ENCODE measurements around the gene BGN.

BGN gene

GRCh38 chrX:153533091-153533490 is 38.3 kb downstream of the BGN start:
- DNase-seq, result no peak

- no peak for DNase-seq
Observed at GRCh38 chrX:153537080-153537479, 42.3 kb downstream of the BGN start.

GRCh38 chrX:153537526-153538295 is 42.9 kb downstream of the BGN start:
- no peak for DNase-seq

GRCh38 chrX:153538424-153538823 is 43.6 kb downstream of the BGN start:
- DNase-seq, result no peak

- peak; percentile 45 for DNase-seq
Observed at GRCh38 chrX:153539171-153539978, 44.6 kb downstream of the BGN start.

- no peak for DNase-seq
Observed at GRCh38 chrX:153539979-153540358, 45.2 kb downstream of the BGN start.

GRCh38 chrX:153544727-153545126 is 49.9 kb downstream of the BGN start:
- DNase-seq, result no peak

- DNase-seq, result no peak
Observed at GRCh38 chrX:153546386-153546785, 51.6 kb downstream of the BGN start.

GRCh38 chrX:153547195-153547594 is 52.4 kb downstream of the BGN start:
- DNase-seq, result no peak

DNA sequence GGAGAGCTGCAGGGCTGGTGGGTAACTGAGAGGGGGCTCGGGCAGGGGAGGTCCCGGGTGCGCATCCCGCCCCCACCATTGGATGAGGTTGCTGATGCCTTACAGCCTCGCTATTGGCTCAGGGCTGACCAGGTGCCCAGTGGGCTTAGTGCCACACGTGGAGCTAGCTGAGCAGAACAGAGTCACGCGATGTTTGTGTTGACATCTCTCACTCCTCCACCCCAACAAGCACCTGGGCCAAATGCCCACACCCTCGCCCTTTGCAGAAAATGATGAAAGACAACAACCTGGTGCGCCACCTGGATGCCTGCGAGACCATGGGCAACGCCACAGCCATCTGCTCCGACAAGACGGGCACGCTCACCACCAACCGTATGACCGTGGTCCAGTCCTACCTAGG is 54.5 kb downstream of the BGN start:
- no peak for DNase-seq

GRCh38 chrX:153549807-153550206 is 55.0 kb downstream of the BGN start:
- DNase-seq, result no peak

GRCh38 chrX:153551135-153551534 is 56.4 kb downstream of the BGN start:
- peak; percentile 46 for DNase-seq

DNA sequence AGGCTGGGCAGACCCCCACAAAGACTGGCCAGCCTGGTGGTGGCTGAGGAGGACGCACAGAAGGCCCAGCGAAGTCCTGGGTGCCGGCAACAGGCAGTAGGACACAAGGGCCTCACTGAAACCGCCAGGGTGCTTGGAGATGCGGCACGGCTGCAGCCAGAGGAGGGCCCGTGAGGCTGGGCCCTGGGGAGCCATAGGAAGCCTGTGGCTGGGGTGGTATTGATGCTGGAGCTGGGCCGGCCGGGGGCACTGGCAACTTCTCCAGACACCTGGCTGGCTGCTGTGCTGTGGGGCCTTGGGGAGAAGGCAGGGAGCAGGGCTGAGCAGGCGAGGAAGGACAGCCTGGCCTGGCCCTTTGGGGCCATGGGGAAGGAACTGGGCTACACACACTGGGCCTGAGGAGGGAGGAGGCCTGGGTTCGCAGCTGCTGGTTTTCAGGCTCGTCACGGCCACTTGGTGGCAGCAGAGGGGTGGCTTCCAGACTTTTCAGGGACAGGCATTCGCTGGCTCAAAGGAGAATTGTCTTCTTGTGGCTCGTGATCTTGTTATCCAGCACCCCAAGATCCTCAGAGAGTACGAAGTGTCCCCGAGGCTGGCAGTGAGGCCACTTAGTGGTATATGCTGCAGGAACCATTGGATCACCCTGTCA is 59.9 kb downstream of the BGN start:
- peak; percentile 19 for DNase-seq

- no peak for DNase-seq
Observed at GRCh38 chrX:153556767-153557166, 62.0 kb downstream of the BGN start.

DNA sequence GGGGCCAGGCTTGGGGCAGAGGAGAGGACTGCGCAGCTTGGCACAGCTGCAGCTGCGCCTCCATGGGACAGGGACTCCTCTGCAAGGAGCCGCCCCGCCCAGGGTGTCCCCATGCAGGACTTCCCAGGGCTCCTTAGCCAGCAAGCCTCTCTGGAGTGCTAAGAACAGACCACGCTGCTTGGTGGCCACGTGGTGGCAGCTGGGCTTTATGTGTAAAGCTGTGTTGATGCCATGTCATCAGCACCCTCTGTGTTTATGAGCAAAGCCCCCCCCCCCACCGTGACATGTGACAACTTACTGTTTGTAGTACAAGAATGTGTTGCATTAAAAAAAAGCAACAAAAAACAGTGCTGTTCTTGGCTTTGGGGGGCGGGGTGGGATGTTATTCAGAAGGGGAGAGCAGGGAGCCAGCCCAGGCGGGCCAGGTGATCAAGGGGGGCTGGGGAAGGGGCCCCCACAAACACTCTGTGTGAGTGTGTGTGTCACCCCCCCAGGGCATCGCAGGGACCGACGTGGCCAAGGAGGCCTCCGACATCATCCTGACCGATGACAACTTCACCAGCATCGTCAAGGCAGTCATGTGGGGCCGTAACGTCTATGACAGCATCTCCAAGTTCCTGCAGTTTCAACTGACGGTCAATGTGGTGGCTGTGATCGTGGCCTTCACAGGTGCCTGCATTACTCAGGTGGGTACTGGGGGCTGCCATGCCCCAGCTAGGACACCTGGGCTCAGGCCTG is 63.0 kb downstream of the BGN start:
- DNase-seq, result no peak

All from fibroblast of skin of right biceps (primary cell).